AG09319 (cell line): ENCODE data around the gene NFASC.

ENCODE experiments used
- DNase-seq: peaks from one replicate; pipeline ENCODE4 v3.0.0-alpha.2; 2010; ENCODE audit warnings: low read depth; ENCODE audit errors: extremely low read depth
- TF ChIP-seq, protein P1 (sequence below): IDR thresholded peaks from 2 replicates; pipeline ENCODE4 v1.5.1; 2011; ENCODE audit warnings: low read depth, mild to moderate bottlenecking, inconsistent platforms, low read length, moderate library complexity

NFASC gene

DNA sequence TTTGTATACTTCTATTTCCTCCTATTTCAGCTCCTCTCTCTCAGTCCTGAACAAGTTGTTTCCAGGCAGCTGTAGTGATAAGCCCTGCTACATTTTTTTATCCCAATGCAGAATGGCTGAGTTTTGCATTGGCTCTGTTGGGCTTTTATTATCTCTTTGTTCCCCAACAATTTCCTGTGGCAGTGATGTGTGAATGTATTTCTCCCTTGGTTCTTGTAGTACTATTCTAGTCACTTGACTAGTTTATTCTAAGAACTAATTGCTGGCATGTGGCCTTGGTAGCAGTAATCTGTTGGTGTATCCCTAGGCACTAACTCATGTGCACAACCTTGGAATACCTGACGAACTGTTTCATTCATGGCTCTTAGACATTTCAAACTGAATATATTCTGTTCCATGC is 60.7 kb downstream of the NFASC start:
- TF ChIP-seq, protein P1, sequence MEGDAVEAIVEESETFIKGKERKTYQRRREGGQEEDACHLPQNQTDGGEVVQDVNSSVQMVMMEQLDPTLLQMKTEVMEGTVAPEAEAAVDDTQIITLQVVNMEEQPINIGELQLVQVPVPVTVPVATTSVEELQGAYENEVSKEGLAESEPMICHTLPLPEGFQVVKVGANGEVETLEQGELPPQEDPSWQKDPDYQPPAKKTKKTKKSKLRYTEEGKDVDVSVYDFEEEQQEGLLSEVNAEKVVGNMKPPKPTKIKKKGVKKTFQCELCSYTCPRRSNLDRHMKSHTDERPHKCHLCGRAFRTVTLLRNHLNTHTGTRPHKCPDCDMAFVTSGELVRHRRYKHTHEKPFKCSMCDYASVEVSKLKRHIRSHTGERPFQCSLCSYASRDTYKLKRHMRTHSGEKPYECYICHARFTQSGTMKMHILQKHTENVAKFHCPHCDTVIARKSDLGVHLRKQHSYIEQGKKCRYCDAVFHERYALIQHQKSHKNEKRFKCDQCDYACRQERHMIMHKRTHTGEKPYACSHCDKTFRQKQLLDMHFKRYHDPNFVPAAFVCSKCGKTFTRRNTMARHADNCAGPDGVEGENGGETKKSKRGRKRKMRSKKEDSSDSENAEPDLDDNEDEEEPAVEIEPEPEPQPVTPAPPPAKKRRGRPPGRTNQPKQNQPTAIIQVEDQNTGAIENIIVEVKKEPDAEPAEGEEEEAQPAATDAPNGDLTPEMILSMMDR, result no peak
- DNase-seq, result no peak

DNA sequence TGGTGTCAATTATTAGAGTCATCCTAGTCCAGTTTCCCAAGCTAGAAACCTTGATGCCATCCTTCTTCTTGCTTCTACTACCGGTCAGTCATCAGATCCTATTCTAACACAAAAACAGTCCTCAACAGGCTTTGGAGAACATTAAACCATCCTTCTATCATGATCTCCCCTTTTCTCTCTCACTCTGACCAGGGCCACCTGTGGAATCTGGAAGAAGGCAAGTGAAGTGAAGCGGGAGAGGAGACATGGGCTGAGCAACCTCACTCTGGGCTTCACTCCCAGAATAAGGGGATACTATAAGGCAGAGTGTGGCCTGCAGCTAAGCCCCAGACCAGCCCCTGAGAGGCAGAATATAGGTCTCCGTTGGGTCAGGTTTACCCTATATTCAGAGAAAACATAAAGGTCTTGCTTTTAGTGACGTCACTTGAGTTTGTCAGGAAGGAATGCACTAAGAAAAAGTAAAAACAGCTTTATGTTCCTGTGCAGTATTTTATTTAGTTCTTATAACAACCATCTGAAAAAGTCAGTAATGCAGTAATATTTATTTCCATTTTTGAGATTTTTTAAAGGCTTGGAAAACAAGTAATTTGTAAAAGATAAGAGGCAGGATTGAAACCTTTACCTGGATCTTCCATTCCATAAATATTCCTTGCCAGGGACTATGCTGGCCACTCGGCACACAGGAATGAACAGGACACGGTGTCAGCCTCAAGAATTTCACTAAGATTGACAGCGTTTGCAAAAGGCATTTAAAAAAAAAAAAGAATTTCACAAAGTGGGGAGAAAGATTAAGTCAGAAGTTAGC is 61.3 kb downstream of the NFASC start:
- DNase-seq, result no peak
- TF ChIP-seq, protein P1, result no peak

DNA sequence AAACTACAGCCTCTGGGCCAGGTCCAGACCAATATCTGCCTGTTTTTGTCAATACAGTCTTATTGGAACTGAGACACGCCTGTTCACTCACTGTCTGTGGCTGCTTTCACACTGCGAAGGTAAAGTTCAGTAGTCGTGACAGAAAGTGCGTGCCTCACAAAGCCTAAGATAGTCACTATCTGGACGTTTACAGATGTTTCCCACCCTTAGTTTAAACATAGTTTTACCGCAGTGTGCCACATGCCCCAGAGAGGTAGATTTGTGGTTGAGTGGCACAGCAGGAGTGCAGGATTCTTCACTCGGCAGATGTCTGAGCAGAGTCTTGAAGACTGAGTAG is 61.9 kb downstream of the NFASC start:
- TF ChIP-seq, protein P1, result no peak

GRCh38 chr1:204935155-204935554 is 64.5 kb downstream of the NFASC start:
- TF ChIP-seq, protein P1, result no peak
- no peak for DNase-seq

More for the DNA sequence above, 61.9 kb downstream of the NFASC start:
- DNase-seq, result no peak

DNA sequence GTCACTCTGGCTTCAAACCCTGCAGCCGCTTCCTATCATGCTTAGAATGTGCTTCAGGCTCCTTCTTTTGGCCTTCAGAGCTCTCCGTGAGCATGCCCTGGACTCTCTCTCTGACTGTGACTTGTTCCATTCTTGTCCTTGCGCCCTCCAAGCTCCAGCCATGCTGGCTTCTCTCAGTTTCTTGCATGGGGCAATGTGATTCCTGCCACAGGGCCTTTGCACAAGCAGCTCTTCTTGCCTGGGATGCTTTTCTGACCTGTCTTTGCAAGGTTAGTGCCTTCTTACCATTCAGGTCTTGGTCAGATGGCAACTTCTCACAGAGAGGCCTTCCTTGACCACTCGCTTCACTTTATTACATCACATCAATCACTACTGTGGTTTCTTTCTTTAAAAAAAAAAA is 66.1 kb downstream of the NFASC start:
- no peak for DNase-seq
- TF ChIP-seq, protein P1, result no peak

DNA sequence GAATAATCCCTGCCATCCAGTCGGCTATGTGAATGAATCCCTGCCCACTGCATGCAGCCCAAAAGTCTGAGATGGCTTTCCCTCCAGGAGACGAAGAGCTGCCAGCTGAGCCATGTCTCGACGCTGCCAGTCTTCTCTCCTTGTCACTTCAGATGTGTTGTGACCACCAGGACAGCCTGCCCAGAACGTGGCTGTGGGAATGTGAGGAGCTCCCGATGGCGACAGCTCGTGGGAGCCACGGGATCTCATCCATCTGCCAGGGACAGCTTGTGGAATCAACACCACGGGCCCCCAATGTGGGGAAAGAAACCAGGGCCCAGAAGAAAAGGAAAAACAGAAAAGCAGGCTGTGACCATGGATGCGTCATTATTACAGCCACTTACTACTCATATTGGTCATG is 67.2 kb downstream of the NFASC start:
- DNase-seq, result no peak
- TF ChIP-seq, protein P1, result no peak

DNA sequence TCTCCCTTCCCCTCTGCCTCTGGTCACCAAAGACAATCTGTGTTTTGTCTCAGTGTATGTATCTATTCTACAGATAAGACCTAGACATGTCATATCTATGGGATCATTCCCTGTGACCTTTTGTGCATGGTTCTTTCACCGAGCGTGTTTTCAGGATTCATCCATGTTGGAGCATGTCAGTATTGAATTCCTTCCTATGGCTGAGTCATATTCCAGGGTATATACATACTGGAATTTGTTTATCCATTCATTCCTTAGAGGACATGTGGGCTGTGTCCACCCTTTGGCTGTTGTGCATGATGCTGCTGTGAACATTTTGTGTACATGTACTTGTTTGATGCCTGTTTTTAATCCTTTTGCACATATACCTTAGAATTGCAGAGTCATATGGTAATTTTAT is 69.9 kb downstream of the NFASC start:
- TF ChIP-seq, protein P1, result no peak
- DNase-seq, result no peak
